Left colon (tissue), 2 donors: Measurements from ENCODE around the gene DNAH14. TPM values are rescaled to one million over a fixed set of nuclear protein-coding genes. Genes with fewer than 3 reads are reported as not detected.
"Not testable (repeated sequence)": the region's sequence is repeated elsewhere in the genome, so short reads cannot be mapped to it uniquely, and the experiment has no call there.

Source experiments
- ATAC-seq: fragments of 200-7000 bp; cut with Tn5 transposase; one replicate; pipeline ENCODE4 v1.9.1; 2020; ENCODE audit warnings: mild to moderate bottlenecking, moderate library complexity
- DNase-seq, 2 donors: peaks; one replicate each; pipeline ENCODE4 v3.0.0-alpha.2; 2020
- intact Hi-C, 2 donors: fragments of 100-400 bp; cut with DNase I in 1 of 2; cut with micrococcal nuclease in 1 of 2; formaldehyde crosslinking; loops; one replicate each; pipeline versions ENCODE4 v1.11.2 to v1.14.0; 2022; cut with DNase I, micrococcal nuclease
- total RNA-seq, 2 donors: library from RNA; stranded (reverse); fragmentation: NEBNext Ultra II Directional; extraction: Animal tissue kit (Norgen Biotek cat#: 25700); gene quantifications; one replicate each; pipeline ENCODE4 v1.2.1, GENCODE V29; 2021
- donor health status: DM: no; HTN: no; CAD: no.
- donor health status: DM: yes; HTN: yes; CAD: no.

Gene DNAH14
- total RNA-seq, 2 donors from 2014 or later, result 7.2 to 12.3 TPM

GRCh38 chr1:224959656-224960055 is 30.2 kb downstream of the DNAH14 start:
- no peak for DNase-seq
- no peak for ATAC-seq
- intact Hi-C loops, result no loop called here

- DNase-seq (no peak), ATAC-seq (no peak)
- intact Hi-C loops, result no loop called here
These were observed 50.7 kb downstream of the DNAH14 start for GRCh38 chr1:224980181-224980580.

GRCh38 chr1:224981922-224982354 is 52.5 kb downstream of the DNAH14 start:
- ATAC-seq, DNase-seq, intact Hi-C loops: not testable (repeated sequence)

GRCh38 chr1:224988042-224988441 is 58.6 kb downstream of the DNAH14 start:
- DNase-seq (no peak), ATAC-seq (no peak)
- intact Hi-C loops, result no loop called here

GRCh38 chr1:224989615-224990014 is 60.1 kb downstream of the DNAH14 start:
- intact Hi-C loops, result no loop called here
- no peak for DNase-seq
- no peak for ATAC-seq

- intact Hi-C loops, DNase-seq, ATAC-seq: not testable (repeated sequence)
These were observed 62.1 kb downstream of the DNAH14 start for GRCh38 chr1:224991550-224991949.

- DNase-seq (no peak), ATAC-seq (no peak)
These were observed 66.1 kb downstream of the DNAH14 start for GRCh38 chr1:224995602-224996001.

GRCh38 chr1:224996266-224996665 is 66.8 kb downstream of the DNAH14 start:
- DNase-seq (no peak), ATAC-seq (no peak)
- intact Hi-C loops, result no loop called here

More at GRCh38 chr1:224995602-224996001, 66.1 kb downstream of the DNAH14 start:
- intact Hi-C loops, result no loop called here

- ATAC-seq, result no peak
- intact Hi-C loops, result no loop called here
- DNase-seq, result no peak
These were observed 68.7 kb downstream of the DNAH14 start for GRCh38 chr1:224998185-224998584.

GRCh38 chr1:225004396-225004795 is 74.9 kb downstream of the DNAH14 start:
- intact Hi-C loops, result no loop called here
- DNase-seq (no peak), ATAC-seq (no peak)

GRCh38 chr1:225006352-225006751 is 76.9 kb downstream of the DNAH14 start:
- ATAC-seq, DNase-seq, intact Hi-C loops: not testable (repeated sequence)

GRCh38 chr1:225008050-225008449 is 78.6 kb downstream of the DNAH14 start:
- intact Hi-C loops, ATAC-seq, DNase-seq: not testable (repeated sequence)

GRCh38 chr1:225021037-225021436 is 91.6 kb downstream of the DNAH14 start:
- intact Hi-C loops, result no loop called here
- DNase-seq (no peak), ATAC-seq (no peak)

GRCh38 chr1:225026701-225027100 is 97.2 kb downstream of the DNAH14 start:
- DNase-seq, result no peak
- intact Hi-C loops, result no loop called here
- no peak for ATAC-seq

- intact Hi-C loops, DNase-seq, ATAC-seq: not testable (repeated sequence)
These were observed 107.0 kb downstream of the DNAH14 start for GRCh38 chr1:225036441-225036840.

GRCh38 chr1:225042263-225042662 is 112.8 kb downstream of the DNAH14 start:
- ATAC-seq (no peak), DNase-seq (no peak)
- intact Hi-C loops, result no loop called here

- no peak for DNase-seq
- no peak for ATAC-seq
- intact Hi-C loops, result no loop called here
These were observed 114.8 kb downstream of the DNAH14 start for GRCh38 chr1:225044258-225044657.

GRCh38 chr1:225049594-225049993 is 120.1 kb downstream of the DNAH14 start:
- ATAC-seq, result no peak
- intact Hi-C loops, result no loop called here

GRCh38 chr1:225063722-225064121 is 134.2 kb downstream of the DNAH14 start:
- ATAC-seq (no peak), DNase-seq (no peak)
- intact Hi-C loops, result no loop called here

More at GRCh38 chr1:225049594-225049993, 120.1 kb downstream of the DNAH14 start:
- no peak for DNase-seq

- intact Hi-C loops, result no loop called here
- no peak for ATAC-seq
These were observed 141.5 kb downstream of the DNAH14 start for GRCh38 chr1:225070972-225071371.

GRCh38 chr1:225097175-225097574 is 167.7 kb downstream of the DNAH14 start:
- ATAC-seq (no peak), DNase-seq (no peak)
- intact Hi-C loops, result no loop called here

More at GRCh38 chr1:225070972-225071371, 141.5 kb downstream of the DNAH14 start:
- no peak for DNase-seq
